ENCODE results near the gene PEAK1. TPM values are rescaled to one million over a fixed set of nuclear protein-coding genes. Genes with fewer than 3 reads are reported as not detected.

Gene PEAK1
- polyA plus RNA-seq, 4 donors, result 26.6 to 30.6 (median 28.6) TPM

GRCh38 chr15:77369168-77369567, 50.7 kb downstream of the PEAK1 start:
- no peak for DNase-seq (ENCODE audit: low read depth in 4 of 4, low spot score in 3 of 4)

DNA sequence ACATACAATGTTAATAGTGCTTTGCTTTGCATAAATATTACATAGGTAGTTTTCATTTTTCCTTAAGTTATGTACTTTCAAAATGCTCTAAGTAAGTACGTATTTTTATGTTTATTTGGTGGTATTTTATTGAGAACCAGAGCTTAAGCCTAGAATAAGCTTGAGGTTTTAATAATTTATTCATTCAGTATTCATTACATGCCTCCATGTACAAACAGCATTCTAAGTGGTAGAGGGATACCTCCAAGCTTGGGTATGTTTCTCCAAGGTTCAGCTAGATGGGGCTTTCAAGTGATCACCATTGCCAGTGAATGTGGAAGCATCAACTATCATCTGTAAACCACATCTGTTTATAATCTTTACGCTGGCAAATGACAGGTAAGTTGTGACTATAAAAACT, 52.3 kb downstream of the PEAK1 start:
- DNase-seq (ENCODE audit: low read depth in 4 of 4, low spot score in 3 of 4), result no peak

DNA sequence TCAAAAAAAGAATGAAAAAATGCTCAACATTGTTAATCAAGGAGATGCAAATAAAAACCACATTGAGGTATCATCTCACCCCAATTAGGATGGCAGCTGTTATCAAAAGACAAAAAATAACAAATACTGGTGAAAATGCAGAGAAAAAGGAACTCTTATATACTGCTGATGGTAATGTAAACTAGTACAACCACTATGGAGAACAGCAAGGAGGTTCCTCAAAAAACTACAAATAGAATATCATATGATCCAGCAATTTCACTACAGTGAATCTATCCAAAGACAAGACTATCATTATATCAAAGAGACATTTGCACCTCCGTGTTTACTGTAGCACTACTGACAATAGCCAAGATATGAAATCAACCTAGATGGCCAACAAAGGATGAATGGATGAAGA, 58.4 kb downstream of the PEAK1 start:
- no peak for DNase-seq (ENCODE audit: low read depth in 4 of 4, low spot score in 3 of 4)

DNA sequence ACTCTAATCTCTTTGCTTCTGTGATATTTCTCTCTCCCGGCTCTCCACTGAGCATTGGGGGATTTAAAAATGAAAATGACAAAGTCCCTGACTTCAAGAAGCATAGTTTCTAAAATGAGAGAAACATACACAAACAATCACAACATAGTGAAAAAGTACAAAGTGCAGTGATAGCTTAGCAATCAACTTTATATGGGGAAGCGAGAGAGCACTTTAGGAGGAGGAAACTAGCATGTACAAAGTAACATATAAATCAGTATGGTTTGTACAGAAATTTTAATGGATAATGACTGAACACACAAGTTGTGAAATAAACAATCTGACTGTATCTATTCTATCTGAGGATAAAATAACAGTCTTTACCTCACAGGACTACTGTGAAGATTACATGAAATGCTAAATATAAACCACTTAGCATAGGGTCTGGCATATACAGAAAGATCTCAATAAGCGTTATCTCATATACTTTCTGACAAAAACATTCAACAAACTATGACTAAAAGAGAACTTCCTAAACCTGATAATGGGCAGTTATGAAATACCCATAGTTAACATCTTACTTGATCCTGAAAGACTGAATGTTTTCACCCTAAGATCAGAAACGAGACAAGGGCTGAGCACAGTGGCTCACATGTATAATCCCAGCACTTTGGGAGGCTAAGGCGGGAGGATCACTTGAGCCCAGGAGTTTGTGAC, 61.2 kb downstream of the PEAK1 start:
- DNase-seq (ENCODE audit: low read depth in 4 of 4, low spot score in 3 of 4), result no peak

DNA sequence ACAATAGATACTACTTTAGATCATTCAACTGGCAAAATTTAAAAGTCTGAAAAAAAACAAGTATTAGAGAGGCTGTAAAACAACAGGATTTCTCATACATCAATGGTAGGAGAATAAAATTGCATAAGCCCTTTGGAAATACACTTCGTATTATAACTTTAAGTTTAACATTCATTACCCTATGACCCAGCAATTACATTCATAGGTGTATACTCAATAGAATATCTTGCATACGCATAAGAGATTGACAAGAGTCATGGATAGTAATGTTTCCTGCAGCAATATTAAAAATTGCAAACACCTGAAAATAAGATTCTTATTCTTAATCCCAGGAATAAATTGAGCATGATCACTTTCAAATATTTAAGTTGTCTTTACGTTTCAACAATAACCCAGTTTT, 63.6 kb downstream of the PEAK1 start:
- DNase-seq (ENCODE audit: low read depth in 4 of 4, low spot score in 3 of 4), result no peak

DNA sequence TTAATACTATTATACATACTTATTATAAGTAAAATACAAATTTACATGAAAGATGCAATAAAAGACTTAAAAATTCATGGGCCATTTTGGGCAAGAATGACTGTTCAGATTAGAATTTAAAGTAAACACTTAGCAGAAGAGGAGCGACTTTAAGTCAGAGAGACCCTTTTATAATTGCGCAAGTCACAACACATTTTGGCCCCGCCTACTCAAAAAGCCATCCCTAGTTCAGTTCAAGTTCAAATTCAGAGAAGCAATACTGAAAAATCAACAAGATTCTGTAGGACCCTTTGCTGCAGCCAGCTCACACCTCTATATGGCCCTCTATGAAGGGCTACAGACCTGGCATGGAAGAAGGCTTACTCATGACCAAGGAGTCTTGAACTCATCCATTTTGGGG, 64.6 kb downstream of the PEAK1 start:
- DNase-seq (ENCODE audit: low read depth in 4 of 4, low spot score in 3 of 4), result no peak

DNA sequence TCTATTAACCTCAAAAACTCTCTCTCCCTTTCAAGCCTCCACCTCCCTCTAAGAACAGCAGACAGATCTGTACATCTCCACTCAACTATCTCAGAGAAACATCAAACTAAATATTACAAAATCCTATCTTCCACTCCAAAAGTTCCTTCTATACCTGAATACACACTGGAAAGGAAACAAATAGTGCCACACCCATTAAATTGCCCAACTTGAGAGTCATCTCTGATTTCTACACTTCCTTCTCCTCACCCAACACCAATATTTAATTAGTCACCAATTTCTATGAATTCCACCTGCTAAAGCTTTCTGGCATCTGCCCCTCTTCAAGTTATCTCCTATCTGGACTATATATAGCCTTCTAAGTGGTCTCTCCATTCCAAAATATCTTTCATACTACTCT, 65.8 kb downstream of the PEAK1 start:
- no peak for DNase-seq (ENCODE audit: low read depth in 4 of 4, low spot score in 3 of 4)

GRCh38 chr15:77352887-77353286, 67.0 kb downstream of the PEAK1 start:
- DNase-seq (ENCODE audit: low read depth in 4 of 4, low spot score in 3 of 4), result no peak

GRCh38 chr15:77350792-77351191, 69.1 kb downstream of the PEAK1 start:
- DNase-seq (ENCODE audit: low read depth in 4 of 4, low spot score in 3 of 4), result no peak

DNA sequence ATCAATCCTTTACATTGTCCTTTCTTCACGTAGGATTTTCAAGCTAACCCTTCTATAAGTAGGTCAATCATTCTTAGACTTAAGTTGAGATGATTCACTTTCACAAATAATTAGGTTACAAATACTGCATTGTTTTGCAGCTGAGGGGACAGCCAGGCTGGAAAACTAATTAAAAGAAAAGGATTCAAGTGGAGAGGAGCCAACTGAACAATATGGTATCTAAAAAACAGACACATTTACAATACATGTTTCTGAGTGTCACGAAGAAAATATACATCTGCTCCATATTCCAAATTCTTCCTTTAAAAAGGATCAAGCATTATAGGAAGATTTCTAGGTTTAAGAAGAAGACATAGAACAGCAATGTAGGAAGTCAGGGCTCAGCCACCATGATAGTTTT, 70.2 kb downstream of the PEAK1 start:
- DNase-seq (ENCODE audit: low read depth in 4 of 4, low spot score in 3 of 4), result peak in 1 of 4 donors; percentile 5

DNA sequence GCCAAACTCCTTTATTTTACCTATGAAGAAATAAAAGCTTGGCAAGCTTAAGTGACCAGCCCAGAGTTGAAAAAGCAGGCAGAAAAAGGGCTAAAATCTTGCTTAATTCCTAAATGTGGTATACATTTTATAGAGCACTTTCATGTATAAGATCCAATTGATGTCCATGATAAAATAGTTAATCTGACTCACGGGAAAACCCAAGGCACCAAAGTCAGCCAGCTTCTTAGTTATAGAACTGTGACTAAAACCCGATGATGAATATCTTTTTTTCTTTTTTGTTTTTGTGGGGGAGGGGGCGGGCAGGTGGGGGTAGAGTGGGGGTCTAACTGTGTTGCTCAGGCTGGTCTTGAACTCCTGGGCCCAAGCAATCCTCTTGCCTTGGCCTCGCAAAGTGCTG, 71.4 kb downstream of the PEAK1 start:
- DNase-seq (ENCODE audit: low read depth in 4 of 4, low spot score in 3 of 4), result no peak

DNA sequence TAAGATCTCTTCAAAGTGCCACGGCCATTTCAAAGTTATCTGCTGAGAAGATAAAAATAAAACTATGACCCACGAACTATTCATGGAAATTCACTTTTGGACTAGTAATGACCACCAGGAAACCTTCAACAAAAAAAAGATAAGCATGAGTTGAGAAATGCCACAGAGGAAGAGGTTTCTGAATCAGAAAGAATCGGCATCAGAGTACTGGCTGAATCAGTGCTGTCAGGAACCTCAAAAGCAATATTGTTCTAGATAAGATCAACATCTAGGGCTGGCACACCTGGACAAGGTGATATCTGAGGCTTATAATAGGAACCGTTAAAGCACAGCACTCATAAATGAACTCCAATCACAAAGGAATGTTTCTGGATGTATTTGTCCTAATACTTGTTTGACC, 72.7 kb downstream of the PEAK1 start:
- no peak for DNase-seq (ENCODE audit: low read depth in 4 of 4, low spot score in 3 of 4)

DNA sequence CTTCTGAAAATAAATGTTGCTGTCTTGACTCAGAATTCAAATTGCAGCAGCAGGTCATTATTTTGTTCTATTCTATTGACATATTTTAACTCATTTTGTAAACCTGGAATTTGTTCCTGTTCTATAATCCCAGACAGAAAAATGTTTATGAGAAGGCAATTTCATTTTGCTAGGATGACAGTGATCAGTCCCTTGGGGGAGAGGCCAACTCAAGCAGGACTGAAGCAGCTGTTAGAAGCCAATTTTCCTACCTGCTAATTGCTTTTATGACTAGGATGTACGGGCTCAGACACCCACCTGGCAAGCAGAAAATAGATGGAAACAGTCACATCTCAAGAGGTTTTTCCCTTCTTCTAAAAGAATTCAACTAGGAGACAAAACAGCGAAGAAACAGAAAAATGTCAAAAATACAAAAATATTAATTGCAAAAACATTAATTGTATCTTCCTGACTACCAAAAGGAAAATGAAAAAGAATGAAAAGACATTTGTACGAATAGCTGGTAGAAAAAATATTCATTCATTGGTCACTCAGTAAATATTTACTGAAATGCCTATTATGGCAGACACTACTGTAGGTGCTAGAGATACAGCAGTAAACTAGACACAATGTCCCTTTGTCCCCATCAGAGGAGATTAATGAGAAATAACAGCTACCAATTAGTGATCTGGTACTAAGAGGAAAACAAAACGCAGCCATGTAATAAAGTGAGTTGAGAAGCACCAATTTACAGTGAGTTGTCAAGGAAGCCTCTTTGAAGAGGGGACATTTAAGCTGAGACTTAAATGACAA, 73.5 kb downstream of the PEAK1 start:
- no peak for DNase-seq (ENCODE audit: low read depth in 4 of 4, low spot score in 3 of 4)

- DNase-seq (ENCODE audit: low read depth in 4 of 4, low spot score in 3 of 4), result no peak
These were observed 77.1 kb downstream of the PEAK1 start for GRCh38 chr15:77342807-77343206.

- no peak for DNase-seq (ENCODE audit: low read depth in 4 of 4, low spot score in 3 of 4)
These were observed 79.7 kb downstream of the PEAK1 start for GRCh38 chr15:77340245-77340644.

DNA sequence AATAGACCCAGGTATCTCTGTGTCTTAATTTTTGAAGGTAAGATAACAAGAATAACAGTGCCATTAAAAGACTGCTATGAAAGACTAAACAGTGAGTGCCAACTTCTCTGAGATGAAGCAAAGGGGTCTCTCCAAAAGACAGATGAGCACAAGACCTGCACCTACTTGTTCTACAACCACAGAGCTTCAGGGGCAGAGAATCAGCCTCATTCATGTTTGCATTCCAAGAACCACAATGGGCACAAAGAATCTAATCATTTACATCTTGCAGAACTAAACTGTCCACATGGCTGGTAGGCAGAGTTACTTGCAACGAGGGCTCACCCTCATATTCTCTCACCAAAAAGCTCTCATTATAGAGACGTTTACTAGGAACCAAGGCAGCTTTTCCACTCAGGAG, 83.9 kb downstream of the PEAK1 start:
- no peak for DNase-seq (ENCODE audit: low read depth in 4 of 4, low spot score in 3 of 4)

DNA sequence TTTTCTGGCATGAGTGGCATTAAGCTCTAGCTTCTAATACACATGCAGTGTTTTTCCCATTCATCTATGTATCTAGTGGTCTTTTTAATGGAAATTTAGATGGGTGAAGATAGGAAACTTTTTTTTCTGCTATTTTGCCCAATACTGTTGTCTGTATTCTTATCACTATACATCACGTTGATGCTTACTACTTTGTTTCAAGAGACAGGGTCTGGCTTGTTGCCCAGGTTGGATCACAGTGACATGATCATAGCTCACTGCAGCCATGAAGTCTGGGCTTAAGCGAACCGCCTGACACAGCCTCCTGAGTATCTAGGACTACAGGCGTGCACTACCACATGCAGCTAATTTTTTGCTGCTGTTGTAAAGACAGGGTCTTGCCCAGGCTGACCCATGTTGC, 84.6 kb downstream of the PEAK1 start:
- no peak for DNase-seq (ENCODE audit: low read depth in 4 of 4, low spot score in 3 of 4)

- DNase-seq (ENCODE audit: low read depth in 4 of 4, low spot score in 3 of 4), result no peak
These were observed 86.7 kb downstream of the PEAK1 start for GRCh38 chr15:77333166-77333565.

GRCh38 chr15:77329202-77329601, 90.7 kb downstream of the PEAK1 start:
- no peak for DNase-seq (ENCODE audit: low read depth in 4 of 4, low spot score in 3 of 4)

DNA sequence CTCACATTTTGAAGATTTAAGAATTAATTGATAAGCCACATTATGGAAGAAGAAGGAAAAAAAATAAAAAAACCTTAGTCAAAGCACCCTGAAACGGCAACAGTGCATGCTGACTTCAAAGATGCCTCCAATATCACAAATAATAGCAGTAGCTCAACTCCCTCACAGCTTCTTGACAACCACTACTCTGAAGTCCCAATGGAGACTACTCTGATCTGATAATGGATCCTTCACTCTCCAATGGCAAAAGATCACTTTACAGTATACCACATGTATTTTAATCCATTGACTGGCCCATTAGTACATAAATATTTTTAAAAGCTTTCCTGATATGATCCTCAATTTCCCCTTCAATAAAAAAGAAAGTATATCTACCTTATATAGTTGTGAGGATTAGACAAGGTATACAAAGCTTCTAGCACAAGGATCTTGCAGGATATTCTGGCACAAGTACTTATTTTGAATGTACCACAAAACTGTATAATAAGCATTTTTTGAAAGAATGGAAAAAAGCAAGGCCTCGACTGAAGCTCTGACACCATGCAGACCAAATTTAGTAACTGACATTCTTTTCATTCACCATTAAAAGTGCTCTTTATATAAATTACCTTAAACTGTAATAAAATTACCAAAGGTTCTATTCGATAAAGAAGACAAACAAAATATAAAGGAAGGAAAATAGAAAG, 91.9 kb downstream of the PEAK1 start:
- DNase-seq (ENCODE audit: low read depth in 4 of 4, low spot score in 3 of 4), result no peak

DNA sequence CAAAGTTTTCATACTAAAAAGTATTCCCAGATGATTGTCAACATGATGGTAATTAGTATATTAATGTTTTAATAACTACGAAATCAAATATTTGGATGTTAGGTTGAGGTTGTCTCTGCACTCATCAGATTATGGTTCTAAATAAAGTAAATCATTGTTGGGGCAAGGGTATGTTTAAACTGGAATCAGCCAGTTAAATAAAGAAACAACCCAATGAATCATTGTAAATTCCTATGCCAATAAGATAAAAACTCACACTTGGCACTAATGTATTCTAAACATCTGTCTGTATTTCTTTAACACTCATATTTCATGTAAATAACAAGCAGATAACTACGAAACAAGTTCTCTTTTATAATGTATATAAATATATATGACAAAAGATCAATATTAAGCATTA, 92.7 kb downstream of the PEAK1 start:
- no peak for DNase-seq (ENCODE audit: low read depth in 4 of 4, low spot score in 3 of 4)

- no peak for DNase-seq (ENCODE audit: low read depth in 4 of 4, low spot score in 3 of 4)
These were observed 93.5 kb downstream of the PEAK1 start for GRCh38 chr15:77326366-77326765.

All from right renal pelvis (tissue), 4 donors.